Hepatocyte (in vitro differentiated cells): ENCODE measurements around the gene TTR.

Experiments
- EZH2 ChIP-seq: fragments of 200-600 bp; sonication (generic); IDR thresholded peaks from 2 replicates; pipeline ENCODE4 v1.6.1; 2016; ENCODE audit warnings: antibody characterized with exemption, mild to moderate bottlenecking, borderline replicate concordance
- EZH2phosphoT487 ChIP-seq: fragments of 200-600 bp; sonication (generic); IDR thresholded peaks from one replicate; pipeline ENCODE4 v1.6.1; 2018; ENCODE audit warnings: antibody characterized with exemption, mild to moderate bottlenecking, low read depth, moderate library complexity; ENCODE audit not compliant: unreplicated experiment, severe bottlenecking
- TF ChIP-seq, protein P1 (sequence below): fragments of 200-600 bp; sonication (generic); IDR thresholded peaks from 2 replicates; pipeline ENCODE4 v1.5.1; 2016; ENCODE audit warnings: antibody characterized with exemption, mild to moderate bottlenecking; ENCODE audit not compliant: poor library complexity

DNA sequence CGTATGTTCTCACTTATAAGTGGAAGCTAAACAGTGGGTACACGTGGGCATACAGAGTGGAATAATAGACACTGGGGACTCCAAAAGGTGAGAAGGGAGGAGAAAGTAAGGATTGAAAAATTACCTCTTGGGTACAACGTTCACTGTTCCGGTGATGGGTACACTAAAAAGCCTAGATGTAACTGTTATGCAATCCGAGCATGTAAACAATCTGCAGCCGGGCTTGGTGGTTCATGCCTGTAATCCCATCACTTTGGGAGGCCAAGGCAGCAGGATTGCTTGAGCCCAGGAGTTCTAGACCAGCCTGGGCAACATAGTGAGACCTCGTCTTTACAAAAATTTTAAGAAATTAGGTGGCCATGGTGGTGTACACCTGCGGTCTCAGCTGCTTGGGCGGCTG is 33.1 kb upstream of the TTR start:
- TF ChIP-seq, protein P1, sequence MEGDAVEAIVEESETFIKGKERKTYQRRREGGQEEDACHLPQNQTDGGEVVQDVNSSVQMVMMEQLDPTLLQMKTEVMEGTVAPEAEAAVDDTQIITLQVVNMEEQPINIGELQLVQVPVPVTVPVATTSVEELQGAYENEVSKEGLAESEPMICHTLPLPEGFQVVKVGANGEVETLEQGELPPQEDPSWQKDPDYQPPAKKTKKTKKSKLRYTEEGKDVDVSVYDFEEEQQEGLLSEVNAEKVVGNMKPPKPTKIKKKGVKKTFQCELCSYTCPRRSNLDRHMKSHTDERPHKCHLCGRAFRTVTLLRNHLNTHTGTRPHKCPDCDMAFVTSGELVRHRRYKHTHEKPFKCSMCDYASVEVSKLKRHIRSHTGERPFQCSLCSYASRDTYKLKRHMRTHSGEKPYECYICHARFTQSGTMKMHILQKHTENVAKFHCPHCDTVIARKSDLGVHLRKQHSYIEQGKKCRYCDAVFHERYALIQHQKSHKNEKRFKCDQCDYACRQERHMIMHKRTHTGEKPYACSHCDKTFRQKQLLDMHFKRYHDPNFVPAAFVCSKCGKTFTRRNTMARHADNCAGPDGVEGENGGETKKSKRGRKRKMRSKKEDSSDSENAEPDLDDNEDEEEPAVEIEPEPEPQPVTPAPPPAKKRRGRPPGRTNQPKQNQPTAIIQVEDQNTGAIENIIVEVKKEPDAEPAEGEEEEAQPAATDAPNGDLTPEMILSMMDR, result no peak
- TF ChIP-seq EZH2, result no peak
- TF ChIP-seq EZH2phosphoT487, result no peak
